ENCODE results near the gene ESR2. TPM values are rescaled to one million over a fixed set of nuclear protein-coding genes. Genes with fewer than 3 reads are reported as not detected.

The ESR2 gene
- polyA plus RNA-seq, 1 experiment, result not detected

GRCh38 chr14:64061706-64062105, 232.5 kb downstream of the ESR2 start:
- Histone ChIP-seq H3K4me3 (ENCODE audit: low read depth, low read length) (no peak overlapping the region), H3K36me3 (ENCODE audit: control insufficient read depth, insufficient read depth, low read length) (no peaks in the 10 kb centered on the region), H3K27me3 (ENCODE audit: control insufficient read depth, insufficient read depth, low read length) (no peaks in the 10 kb centered on the region)
- CTCF ChIA-PET, result interaction anchor here (0.7 to 1.6 kb wide), 2 partner anchors 62 to 233 kb away, joined by 3 to 5 read pairs; no protein-coding TSS in a partner anchor
- DNase-seq (ENCODE audit: low read depth), result no peak
- TF ChIP-seq, protein P1, sequence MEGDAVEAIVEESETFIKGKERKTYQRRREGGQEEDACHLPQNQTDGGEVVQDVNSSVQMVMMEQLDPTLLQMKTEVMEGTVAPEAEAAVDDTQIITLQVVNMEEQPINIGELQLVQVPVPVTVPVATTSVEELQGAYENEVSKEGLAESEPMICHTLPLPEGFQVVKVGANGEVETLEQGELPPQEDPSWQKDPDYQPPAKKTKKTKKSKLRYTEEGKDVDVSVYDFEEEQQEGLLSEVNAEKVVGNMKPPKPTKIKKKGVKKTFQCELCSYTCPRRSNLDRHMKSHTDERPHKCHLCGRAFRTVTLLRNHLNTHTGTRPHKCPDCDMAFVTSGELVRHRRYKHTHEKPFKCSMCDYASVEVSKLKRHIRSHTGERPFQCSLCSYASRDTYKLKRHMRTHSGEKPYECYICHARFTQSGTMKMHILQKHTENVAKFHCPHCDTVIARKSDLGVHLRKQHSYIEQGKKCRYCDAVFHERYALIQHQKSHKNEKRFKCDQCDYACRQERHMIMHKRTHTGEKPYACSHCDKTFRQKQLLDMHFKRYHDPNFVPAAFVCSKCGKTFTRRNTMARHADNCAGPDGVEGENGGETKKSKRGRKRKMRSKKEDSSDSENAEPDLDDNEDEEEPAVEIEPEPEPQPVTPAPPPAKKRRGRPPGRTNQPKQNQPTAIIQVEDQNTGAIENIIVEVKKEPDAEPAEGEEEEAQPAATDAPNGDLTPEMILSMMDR (IDR thresholded peaks at IDR 0.05; ENCODE audit: insufficient read depth, low read depth, low read length), result no peak
- POLR2A ChIA-PET, result no interaction called here

GRCh38 chr14:64061115-64061514, 233.1 kb downstream of the ESR2 start:
- TF ChIP-seq, protein P1 (IDR thresholded peaks at IDR 0.05; ENCODE audit: insufficient read depth, low read depth, low read length), result no peak
- Histone ChIP-seq H3K4me3 (ENCODE audit: low read depth, low read length) (no peak overlapping the region), H3K27me3 (ENCODE audit: control insufficient read depth, insufficient read depth, low read length) (no peaks in the 10 kb centered on the region), H3K36me3 (ENCODE audit: control insufficient read depth, insufficient read depth, low read length) (no peaks in the 10 kb centered on the region)
- DNase-seq (ENCODE audit: low read depth), result no peak
- CTCF ChIA-PET, result interaction anchor here (0.7 to 1.8 kb wide), 7 partner anchors 10 to 403 kb away, joined by 3 to 6 read pairs (median 5); no protein-coding TSS in a partner anchor
- POLR2A ChIA-PET, result no interaction called here

DNA sequence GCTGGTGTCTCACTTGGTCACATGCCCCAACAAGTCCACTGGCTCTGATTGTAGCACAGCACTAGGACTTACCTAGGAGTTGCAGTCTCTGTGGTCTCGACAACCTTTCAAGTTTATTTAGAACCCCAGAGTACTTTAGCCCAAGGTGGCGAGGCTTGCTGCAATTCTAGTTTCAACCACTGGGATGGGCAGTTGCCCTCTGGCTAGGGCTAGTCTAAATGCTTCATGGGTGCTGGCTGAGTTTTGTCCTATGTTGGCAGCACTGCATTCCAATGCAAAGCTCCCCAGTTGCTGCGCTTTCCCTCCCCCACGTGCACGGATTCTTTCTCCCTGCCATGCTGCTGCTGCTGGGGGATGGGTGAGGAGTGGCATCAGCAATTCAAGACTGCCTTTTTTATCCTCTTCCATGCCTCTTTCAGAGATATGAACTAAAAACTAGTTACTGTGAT, 233.5 kb downstream of the ESR2 start:
- DNase-seq (ENCODE audit: low read depth), result no peak
- CTCF ChIA-PET, result interaction anchor here (0.7 to 1.8 kb wide), 11 partner anchors 9 to 679 kb away, joined by 3 to 6 read pairs (median 3); partner anchors contain the start of gene ESR2
- TF ChIP-seq, protein P1 (IDR thresholded peaks at IDR 0.05; ENCODE audit: insufficient read depth, low read depth, low read length), result peak; percentile 48
- Histone ChIP-seq H3K27me3 (ENCODE audit: control insufficient read depth, insufficient read depth, low read length) (no peaks in the 10 kb centered on the region), H3K4me3 (ENCODE audit: low read depth, low read length) (no peak overlapping the region), H3K36me3 (ENCODE audit: control insufficient read depth, insufficient read depth, low read length) (no peaks in the 10 kb centered on the region)
- POLR2A ChIA-PET, result no interaction called here

- DNase-seq (ENCODE audit: low read depth), result no peak
- Histone ChIP-seq H3K4me3 (ENCODE audit: low read depth, low read length) (no peak overlapping the region), H3K36me3 (ENCODE audit: control insufficient read depth, insufficient read depth, low read length) (no peaks in the 10 kb centered on the region), H3K27me3 (ENCODE audit: control insufficient read depth, insufficient read depth, low read length) (no peaks in the 10 kb centered on the region)
- ChIA-PET CTCF (interaction anchor here (0.7 to 1.8 kb wide), 8 partner anchors 9 to 679 kb away, joined by 3 to 6 read pairs (median 4); partner anchors contain the start of gene ESR2), POLR2A (no interaction called here)
- TF ChIP-seq, protein P1 (IDR thresholded peaks at IDR 0.05; ENCODE audit: insufficient read depth, low read depth, low read length), result no peak
These were observed 234.0 kb downstream of the ESR2 start for GRCh38 chr14:64060199-64060545.

DNA sequence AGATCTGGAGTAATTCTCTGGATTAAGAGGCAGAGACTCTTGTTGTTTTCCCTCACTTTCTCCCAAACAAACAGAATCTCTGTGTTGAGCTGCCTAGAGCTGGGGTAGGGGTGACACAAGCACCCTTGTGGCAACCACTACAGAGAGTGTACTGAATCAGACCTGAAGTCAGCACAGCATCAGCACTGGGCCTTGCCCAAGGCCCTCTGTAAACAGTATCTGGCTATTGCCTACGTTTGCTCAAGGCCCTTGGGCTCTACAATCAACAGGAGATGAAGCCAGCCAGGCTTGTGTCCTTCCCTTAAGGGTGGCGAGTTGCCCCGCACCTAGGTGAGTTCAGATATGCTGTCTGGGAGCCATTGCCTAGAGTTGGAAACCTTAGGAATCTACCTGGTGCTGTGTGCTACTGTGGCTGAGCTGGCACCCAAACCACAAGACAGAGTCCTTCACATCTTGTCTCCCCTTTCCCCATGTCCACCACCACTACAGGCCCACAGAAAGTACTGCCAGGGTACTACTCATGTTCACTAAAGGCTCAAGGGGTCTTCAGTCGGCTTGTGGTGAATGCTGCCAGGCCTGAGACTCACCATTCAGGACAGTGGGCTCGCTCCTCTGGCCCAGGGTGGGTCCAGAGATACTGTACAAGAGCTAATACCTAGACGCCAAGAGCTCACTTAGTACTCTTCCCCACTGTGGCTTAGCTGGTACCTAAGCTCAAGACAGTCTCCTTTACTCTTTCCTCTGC, 234.5 kb downstream of the ESR2 start:
- POLR2A ChIA-PET, result no interaction called here
- Histone ChIP-seq H3K27me3 (ENCODE audit: control insufficient read depth, insufficient read depth, low read length) (no peaks in the 10 kb centered on the region), H3K36me3 (ENCODE audit: control insufficient read depth, insufficient read depth, low read length) (no peaks in the 10 kb centered on the region), H3K4me3 (ENCODE audit: low read depth, low read length) (no peak overlapping the region)
- TF ChIP-seq, protein P1 (IDR thresholded peaks at IDR 0.05; ENCODE audit: insufficient read depth, low read depth, low read length), result no peak
- CTCF ChIA-PET, result interaction anchor here (0.7 to 1.8 kb wide), 8 partner anchors 8 to 678 kb away, joined by 3 to 6 read pairs (median 4); partner anchors contain the start of gene ESR2
- no peak for DNase-seq (ENCODE audit: low read depth)
